Astrocyte (in vitro differentiated cells and primary cell): ENCODE data around the gene SLC37A1. TPM values are rescaled to one million over a fixed set of nuclear protein-coding genes. Genes with fewer than 3 reads are reported as not detected.

Experiments used
- DNase-seq: peaks from one replicate; pipeline ENCODE4 v3.0.0-alpha.2; 2010; ENCODE audit warnings: low read depth
- FAIRE-seq: peaks from 2 replicates; lab custom pipeline; 2011; peaks lifted over from hg19 to GRCh38; lab: Jason Lieb, UNC
- H2AFZ ChIP-seq: 2 replicates; pipeline ENCODE4 v1.6.0; 2012; ENCODE audit warnings: low read depth, low read length, inconsistent platforms
- H3K27ac ChIP-seq: 2 replicates; pipeline ENCODE4 v1.5.1; 2011; ENCODE audit warnings: low read depth, low read length, inconsistent platforms
- H3K27me3 ChIP-seq: 2 replicates; pipeline ENCODE4 v1.6.0; 2011; ENCODE audit warnings: low read length, inconsistent platforms; ENCODE audit not compliant: insufficient read depth
- H3K36me3 ChIP-seq: 2 replicates; pipeline ENCODE4 v1.5.1; 2011; ENCODE audit warnings: low read length, inconsistent platforms; ENCODE audit not compliant: insufficient read depth
- H3K4me1 ChIP-seq: 2 replicates; pipeline ENCODE4 v1.5.1; 2011; ENCODE audit warnings: low read length, inconsistent platforms; ENCODE audit not compliant: insufficient read depth
- H3K4me2 ChIP-seq: 2 replicates; pipeline ENCODE4 v1.6.0; 2012; ENCODE audit warnings: low read length, inconsistent platforms
- H3K4me3 ChIP-seq: 2 replicates; pipeline ENCODE4 v1.5.1; 2011; ENCODE audit warnings: low read depth, mild to moderate bottlenecking, low read length, inconsistent platforms; ENCODE audit not compliant: insufficient read depth
- H3K79me2 ChIP-seq: 2 replicates; pipeline ENCODE4 v1.6.0; 2012; ENCODE audit warnings: mild to moderate bottlenecking, low read length, inconsistent platforms; ENCODE audit not compliant: insufficient read depth
- H3K9ac ChIP-seq: 2 replicates; pipeline ENCODE4 v1.6.0; 2012; ENCODE audit warnings: mild to moderate bottlenecking, low read length, inconsistent platforms
- H3K9me3 ChIP-seq: 2 replicates; pipeline ENCODE4 v1.5.1; 2012; ENCODE audit warnings: low read depth, mild to moderate bottlenecking, low read length, inconsistent platforms; ENCODE audit not compliant: insufficient read depth
- H4K20me1 ChIP-seq: 2 replicates; pipeline ENCODE4 v1.6.0; 2012; ENCODE audit warnings: low read length, inconsistent platforms; ENCODE audit not compliant: insufficient read depth
- H3K27ac Mint-ChIP-seq: one replicate; pipeline ENCODE4 v1.8.0; 2021; ENCODE audit warnings: mild to moderate bottlenecking, mixed read lengths; ENCODE audit not compliant: unreplicated experiment
- H3K27me3 Mint-ChIP-seq: one replicate; pipeline ENCODE4 v1.8.0; 2021; ENCODE audit warnings: low read depth, mixed read lengths; ENCODE audit not compliant: unreplicated experiment
- H3K36me3 Mint-ChIP-seq: one replicate; pipeline ENCODE4 v1.8.0; 2021; ENCODE audit warnings: low read depth, mixed read lengths; ENCODE audit not compliant: unreplicated experiment
- H3K4me1 Mint-ChIP-seq: one replicate; pipeline ENCODE4 v1.8.0; 2021; ENCODE audit warnings: low read depth, mixed read lengths; ENCODE audit not compliant: unreplicated experiment
- H3K4me3 Mint-ChIP-seq: one replicate; pipeline ENCODE4 v1.8.0; 2021; ENCODE audit warnings: mild to moderate bottlenecking, moderate library complexity, mixed read lengths; ENCODE audit not compliant: unreplicated experiment
- H3K9me3 Mint-ChIP-seq: one replicate; pipeline ENCODE4 v1.8.0; 2021; ENCODE audit warnings: mild to moderate bottlenecking, mixed read lengths; ENCODE audit not compliant: unreplicated experiment
- CTCF ChIP-seq: IDR thresholded peaks from 2 replicates; pipeline ENCODE4 v1.5.1; 2011; ENCODE audit warnings: low read depth, mild to moderate bottlenecking, inconsistent platforms, low read length, moderate library complexity; ENCODE audit not compliant: insufficient read depth
- EZH2 ChIP-seq: IDR thresholded peaks from 2 replicates; pipeline ENCODE4 v1.6.1; 2012; ENCODE audit warnings: mild to moderate bottlenecking, low read length, inconsistent platforms; ENCODE audit not compliant: insufficient read depth
- total RNA-seq: library from RNA; stranded (reverse); gene quantifications from 2 replicates; pipeline ENCODE4 v1.2.1, GENCODE V29; 2021

SLC37A1 gene
- total RNA-seq, 1 donor from 2014 or later = 6.9 TPM

GRCh38 chr21:42486531-42486930, 27.1 kb upstream of the SLC37A1 start:
- no peak for DNase-seq
- H3K4me3 Mint-ChIP-seq = no peak overlapping the region
- no peak for FAIRE-seq

GRCh38 chr21:42489006-42489563, 24.6 kb upstream of the SLC37A1 start:
- no peaks in the 10 kb centered on the region for H3K36me3 ChIP-seq
- H3K9me3 ChIP-seq = no peaks in the 10 kb centered on the region
- H3K4me1 ChIP-seq = no peaks in the 10 kb centered on the region
- no peak overlapping the region for H3K27ac Mint-ChIP-seq
- H2AFZ ChIP-seq = no peak overlapping the region
- peaks cover 12% of the 10 kb centered on the region for H3K27me3 ChIP-seq
- no peaks in the 10 kb centered on the region for H4K20me1 ChIP-seq
- H3K9ac ChIP-seq = no peak overlapping the region
- H3K36me3 Mint-ChIP-seq = no peaks in the 10 kb centered on the region
- DNase-seq (no peak), FAIRE-seq (no peak)
- H3K9me3 Mint-ChIP-seq = peaks cover 3% of the 10 kb centered on the region
- H3K4me1 Mint-ChIP-seq = no peaks in the 10 kb centered on the region
- H3K79me2 ChIP-seq = no peaks in the 10 kb centered on the region
- H3K4me3 ChIP-seq = no peak overlapping the region
- no peak overlapping the region for H3K27ac ChIP-seq
- H3K27me3 Mint-ChIP-seq = peaks cover 27% of the 10 kb centered on the region
- no peak overlapping the region for H3K4me3 Mint-ChIP-seq
- TF ChIP-seq CTCF (no peak), EZH2 (no peak)
- no peak overlapping the region for H3K4me2 ChIP-seq

More at GRCh38 chr21:42486531-42486930, 27.1 kb upstream of the SLC37A1 start:
- peaks cover 3% of the 10 kb centered on the region for H3K9me3 Mint-ChIP-seq
- no peaks in the 10 kb centered on the region for H3K36me3 ChIP-seq
- no peaks in the 10 kb centered on the region for H3K79me2 ChIP-seq
- TF ChIP-seq EZH2 = no peak
- TF ChIP-seq CTCF = no peak
- no peak overlapping the region for H2AFZ ChIP-seq
- H4K20me1 ChIP-seq = no peaks in the 10 kb centered on the region
- H3K27ac ChIP-seq = no peak overlapping the region
- no peak overlapping the region for H3K27ac Mint-ChIP-seq
- H3K36me3 Mint-ChIP-seq = no peaks in the 10 kb centered on the region
- H3K9me3 ChIP-seq = no peaks in the 10 kb centered on the region
- no peak overlapping the region for H3K4me2 ChIP-seq
- H3K9ac ChIP-seq = no peak overlapping the region
- no peaks in the 10 kb centered on the region for H3K4me1 ChIP-seq
- H3K27me3 ChIP-seq = peaks cover 16% of the 10 kb centered on the region
- peaks cover 27% of the 10 kb centered on the region for H3K27me3 Mint-ChIP-seq
- H3K4me3 ChIP-seq = no peak overlapping the region
- H3K4me1 Mint-ChIP-seq = no peaks in the 10 kb centered on the region

GRCh38 chr21:42489991-42490390, 23.7 kb upstream of the SLC37A1 start:
- H3K27me3 Mint-ChIP-seq = peaks cover 25% of the 10 kb centered on the region
- H3K4me1 ChIP-seq = no peaks in the 10 kb centered on the region
- H3K27ac ChIP-seq = no peak overlapping the region
- no peaks in the 10 kb centered on the region for H3K4me1 Mint-ChIP-seq
- FAIRE-seq = no peak
- no peaks in the 10 kb centered on the region for H3K36me3 Mint-ChIP-seq
- H3K79me2 ChIP-seq = no peaks in the 10 kb centered on the region
- DNase-seq = no peak
- H3K9me3 ChIP-seq = no peaks in the 10 kb centered on the region
- H3K27me3 ChIP-seq = peaks cover 8% of the 10 kb centered on the region
- H3K9me3 Mint-ChIP-seq = peaks cover 3% of the 10 kb centered on the region
- no peak overlapping the region for H3K4me3 ChIP-seq
- H3K36me3 ChIP-seq = no peaks in the 10 kb centered on the region
- TF ChIP-seq CTCF (no peak), EZH2 (no peak)
- no peaks in the 10 kb centered on the region for H4K20me1 ChIP-seq
- no peak overlapping the region for H2AFZ ChIP-seq
- no peak overlapping the region for H3K27ac Mint-ChIP-seq
- H3K4me2 ChIP-seq = no peak overlapping the region
- no peak overlapping the region for H3K4me3 Mint-ChIP-seq
- no peak overlapping the region for H3K9ac ChIP-seq
